Activated CD4-positive, CD25-positive, alpha-beta regulatory T cell treated with anti-CD3 and anti-CD28 coated beads, Interleukin-2, amount 50 U/mL, for 16 hours (primary cell): ENCODE measurements around the gene GOLGB1.

Source experiments
- DNase-seq: peaks from one replicate; pipeline ENCODE4 v3.0.0-alpha.2; 2020; ENCODE audit warnings: low read depth, low spot score

Gene GOLGB1

DNA sequence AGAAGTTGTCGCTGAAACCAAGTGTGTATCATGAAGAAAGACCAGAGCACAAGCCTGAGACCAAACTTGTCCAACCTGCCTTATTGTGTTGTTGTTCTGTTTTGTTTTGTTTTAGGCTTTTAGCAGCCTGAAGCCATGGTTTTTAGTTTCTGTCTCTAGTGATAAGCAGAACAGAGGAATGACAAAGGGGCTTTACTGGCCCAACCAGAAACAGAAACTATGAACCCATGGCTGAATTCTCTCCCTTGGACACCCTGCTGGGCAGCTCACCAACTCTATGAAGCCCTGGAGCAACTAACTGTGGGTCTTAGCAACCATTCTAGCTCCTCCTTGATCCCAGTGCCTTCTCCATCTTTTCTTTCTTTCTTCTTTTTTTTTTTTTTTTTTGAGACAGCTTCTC, 119.2 kb downstream of the GOLGB1 start:
- DNase-seq: no peak

GRCh38 chr3:121629601-121630000, 119.9 kb downstream of the GOLGB1 start:
- DNase-seq: no peak

DNA sequence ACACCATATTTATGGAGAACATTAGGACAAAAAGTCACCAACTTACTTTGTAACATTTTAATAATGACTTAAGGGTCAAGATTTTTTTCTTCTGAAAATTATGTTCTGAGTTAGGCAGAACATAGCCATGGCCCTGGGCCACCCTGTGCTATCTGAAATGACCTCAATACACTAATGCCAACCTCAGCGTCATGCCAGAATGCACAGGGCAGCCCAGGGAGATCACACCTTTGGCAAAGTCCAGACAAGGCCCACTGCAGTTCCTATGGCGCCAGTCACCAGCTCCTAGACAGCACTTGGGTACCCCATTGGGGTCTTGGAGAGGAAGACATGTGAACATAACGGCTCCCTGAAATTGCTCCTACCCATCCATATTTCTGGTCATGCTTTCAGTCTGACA, 121.9 kb downstream of the GOLGB1 start:
- no peak for DNase-seq

DNA sequence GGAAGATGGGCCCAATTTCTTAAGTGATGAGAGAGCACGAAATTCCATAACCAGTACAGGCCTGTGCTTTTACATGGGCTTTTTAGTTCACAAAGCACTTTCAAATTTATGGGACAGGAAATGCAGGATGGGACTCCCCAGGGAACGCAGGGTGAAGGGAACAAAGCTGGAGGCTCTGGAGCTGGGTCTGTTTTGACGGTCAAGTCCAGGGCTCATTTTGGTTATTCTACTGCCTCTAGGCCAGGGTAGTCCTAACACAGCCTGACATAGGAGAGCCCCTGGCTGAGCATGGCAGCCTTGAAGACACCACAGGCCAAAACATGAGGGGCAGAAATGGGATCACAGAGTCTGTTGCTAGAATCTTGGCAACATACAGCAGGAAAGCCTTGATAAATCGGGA, 122.3 kb downstream of the GOLGB1 start:
- DNase-seq: no peak

- DNase-seq: no peak
These were observed 123.0 kb downstream of the GOLGB1 start for GRCh38 chr3:121626495-121626894.

DNA sequence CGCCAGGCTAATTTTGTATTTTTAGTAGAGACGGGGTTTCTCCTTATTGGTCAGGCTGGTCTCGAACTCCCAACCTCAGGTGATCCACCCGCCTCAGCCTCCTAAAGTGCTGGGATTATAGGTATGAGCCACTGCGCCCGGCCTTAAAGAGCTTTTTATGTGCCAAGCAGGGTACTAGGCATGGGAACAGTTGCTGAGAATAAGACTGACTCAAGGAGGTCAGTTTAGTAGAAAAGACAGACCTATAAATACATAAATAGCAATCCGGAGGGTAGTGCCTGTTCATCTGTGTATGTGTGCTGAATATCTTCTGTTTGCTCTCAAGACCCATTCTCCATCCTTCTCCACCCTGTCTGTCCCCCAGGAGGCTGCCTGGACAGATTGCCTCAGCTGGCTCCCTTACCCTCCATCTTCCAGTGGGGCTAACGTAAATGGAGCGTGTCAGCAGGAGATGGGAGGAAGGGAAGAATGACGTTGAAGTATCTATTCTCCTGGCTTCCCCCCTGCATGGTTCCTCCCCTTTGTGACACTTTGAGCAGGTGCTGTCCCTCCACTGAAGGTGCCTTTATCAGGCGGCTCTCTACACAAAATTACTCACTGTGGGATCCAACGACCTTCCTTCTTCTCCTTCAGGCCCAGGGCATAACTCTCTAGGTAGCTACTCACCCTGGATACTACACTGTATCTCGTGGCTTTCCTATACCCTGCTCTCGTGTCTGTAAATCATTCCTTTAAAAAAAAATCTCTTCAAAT, 125.2 kb downstream of the GOLGB1 start:
- DNase-seq: no peak

DNA sequence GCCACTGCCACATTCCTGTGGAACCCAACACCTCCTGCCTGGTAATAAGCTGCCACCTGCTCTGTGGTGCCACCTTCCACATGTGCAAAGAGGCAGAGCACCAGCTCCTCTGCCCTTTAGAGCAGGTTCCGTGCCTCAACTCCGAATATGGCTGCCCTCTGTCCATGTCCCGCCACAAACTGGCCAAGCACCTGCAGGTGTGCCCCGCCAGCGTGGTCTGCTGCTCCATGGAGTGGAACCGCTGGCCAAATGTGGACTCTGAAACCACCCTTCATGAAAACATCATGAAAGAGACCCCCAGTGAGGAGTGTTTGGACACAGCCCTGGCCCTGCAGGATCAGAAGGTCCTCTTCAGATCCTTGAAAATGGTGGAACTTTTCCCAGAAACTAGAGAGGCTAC, 128.1 kb downstream of the GOLGB1 start:
- DNase-seq: no peak

GRCh38 chr3:121619691-121620090, 129.8 kb downstream of the GOLGB1 start:
- no peak for DNase-seq
